HCT116 (cell line): ENCODE data around the gene EXOC6B. TPM values are rescaled to one million over a fixed set of nuclear protein-coding genes. Genes with fewer than 3 reads are reported as not detected.

Source experiments
- ATAC-seq: fragments of 200-7000 bp; cut with Tn5 transposase; 2 replicates; pipeline ENCODE4 v1.9.1; 2020; ENCODE audit warnings: mild to moderate bottlenecking, moderate library complexity
- BruUV-seq: library from RNA; stranded (reverse); fragments of 400-500 nt; replicated peaks from 2 replicates; lab custom pipeline; 2021; lab: Mats Ljungman, UMichigan
- CTCF ChIA-PET: fragments of 300-600 bp; sonication (Branson Sonifier 250); formaldehyde crosslinking; loops from one replicate; lab custom pipeline; 2021; ENCODE audit warnings: antibody characterized with exemption; lab: Charles Lee
- POLR2A ChIA-PET: fragments of 300-600, 350-600 bp; sonication (Branson Sonifier 250); formaldehyde crosslinking; loops from one replicate; lab custom pipeline; 2021; ENCODE audit warnings: antibody characterized with exemption; lab: Charles Lee
- RAD21 ChIA-PET, 2 experiments: fragments of 300-600 bp; sonication (Branson Sonifier 250); formaldehyde crosslinking; loops; one replicate each; lab custom pipeline; 2023; ENCODE audit warnings: low total read pairs in 2 of 2; ENCODE audit not compliant: uncharacterized antibody in 2 of 2, unreplicated experiment in 2 of 2, low non-redundant PET in 1 of 2; lab: Charles Lee
- DNase-seq: peaks from one replicate; pipeline ENCODE4 v3.0.0-alpha.2; 2010; ENCODE audit warnings: low read depth, low spot score
- H2AFZ ChIP-seq: fragments of 200-600 bp; shearing (Covaris generic), sonication (generic); 2 replicates; pipeline ENCODE4 v1.6.1; 2017; ENCODE audit warnings: low read depth, mixed run types, mixed read lengths, antibody characterized with exemption, low read length; ENCODE audit not compliant: poor library complexity, severe bottlenecking
- H3K27ac ChIP-seq: 2 replicates; pipeline ENCODE4 v1.5.1; 2012; ENCODE audit warnings: low read depth, low read length
- H3K27me3 ChIP-seq: fragments of 200-600 bp; sonication (generic); 2 replicates; pipeline ENCODE4 v1.6.1; 2016; ENCODE audit warnings: mixed run types, low read length, mixed read lengths; ENCODE audit not compliant: insufficient read depth
- H3K36me3 ChIP-seq, 2 experiments: fragments of 200-500 bp in 1 of 2; fragments of 200-600 bp in 1 of 2; sonication (Bioruptor generic) in 1 of 2; sonication (generic) in 1 of 2; 2 replicates each; pipeline versions ENCODE4 v1.5.1 to v1.6.1; 2014 to 2016; ENCODE audit warnings: low read length in 2 of 2, inconsistent platforms in 1 of 2, mixed read lengths in 1 of 2, mixed run types in 1 of 2; ENCODE audit not compliant: insufficient read depth in 2 of 2, control insufficient read depth in 1 of 2
- H3K4me1 ChIP-seq, 2 experiments: fragments of 200-600 bp in 1 of 2; sonication (generic) in 1 of 2; 2 replicates each; pipeline versions ENCODE4 v1.5.1 to v1.6.1; 2012 to 2017; ENCODE audit warnings: low read length in 2 of 2, inconsistent platforms in 1 of 2, mild to moderate bottlenecking in 1 of 2, mixed read lengths in 1 of 2, mixed run types in 1 of 2, moderate library complexity in 1 of 2; ENCODE audit not compliant: insufficient read depth in 2 of 2, control insufficient read depth in 1 of 2
- H3K4me2 ChIP-seq: fragments of 200-600 bp; sonication (generic); 2 replicates; pipeline ENCODE4 v1.6.1; 2017; ENCODE audit warnings: mixed run types, low read length, mixed read lengths
- H3K4me3 ChIP-seq, 2 experiments: fragments of 200-600 bp in 1 of 2; sonication (generic) in 1 of 2; replicated peaks in 1 of 2; 2 replicates each; pipeline ENCODE4 v1.5.1; 2011 to 2016; ENCODE audit warnings: low read length in 2 of 2, control low read depth in 1 of 2, low read depth in 1 of 2, mild to moderate bottlenecking in 1 of 2, mixed read lengths in 1 of 2, mixed run types in 1 of 2
- H3K79me2 ChIP-seq: fragments of 200-600 bp; sonication (generic); 2 replicates; pipeline ENCODE4 v1.6.1; 2017; ENCODE audit warnings: mild to moderate bottlenecking, mixed run types, low read length, moderate library complexity, mixed read lengths; ENCODE audit not compliant: insufficient read depth
- H3K9ac ChIP-seq: fragments of 200-600 bp; sonication (generic); 2 replicates; pipeline ENCODE4 v1.6.1; 2016; ENCODE audit warnings: low read length, mixed read lengths
- H3K9me2 ChIP-seq: fragments of 200-600 bp; sonication (generic), shearing (Covaris generic); 2 replicates; pipeline ENCODE4 v1.6.1; 2017; ENCODE audit warnings: mixed run types, mild to moderate bottlenecking, moderate library complexity; ENCODE audit not compliant: insufficient read depth
- H3K9me3 ChIP-seq, 2 experiments: fragments of 200-500 bp in 1 of 2; fragments of 200-600 bp in 1 of 2; sonication (Bioruptor generic) in 1 of 2; sonication (generic) in 1 of 2; 2 replicates each; pipeline ENCODE4 v1.6.1; 2014 to 2017; ENCODE audit warnings: low read length in 2 of 2, mixed read lengths in 2 of 2, inconsistent platforms in 1 of 2, low read depth in 1 of 2, mild to moderate bottlenecking in 1 of 2, mixed run types in 1 of 2, moderate library complexity in 1 of 2; ENCODE audit not compliant: control insufficient read depth in 1 of 2, insufficient read depth in 1 of 2
- H4K20me1 ChIP-seq: fragments of 200-600 bp; sonication (generic), shearing (Covaris generic); 2 replicates; pipeline ENCODE4 v1.6.1; 2017; ENCODE audit warnings: mixed run types, mild to moderate bottlenecking, moderate library complexity; ENCODE audit not compliant: insufficient read depth
- CBX3 ChIP-seq: IDR thresholded peaks from 2 replicates; pipeline ENCODE4 v1.6.1; 2012; ENCODE audit warnings: low read depth
- CEBPB ChIP-seq: IDR thresholded peaks from 2 replicates; pipeline ENCODE4 v1.6.1; 2012; ENCODE audit warnings: low read depth
- EZH2 ChIP-seq: fragments of 200-600 bp; sonication (generic); IDR thresholded peaks from 2 replicates; pipeline ENCODE4 v1.6.1; 2017; ENCODE audit warnings: antibody characterized with exemption, mixed run types
- EZH2phosphoT487 ChIP-seq: fragments of 200-600 bp; IDR thresholded peaks from 2 replicates; pipeline ENCODE4 v1.6.1; 2018; ENCODE audit warnings: antibody characterized with exemption, borderline replicate concordance
- JUND ChIP-seq: IDR thresholded peaks from 2 replicates; pipeline ENCODE4 v1.6.1; 2012
- POLR2A ChIP-seq: IDR thresholded peaks from 2 replicates; pipeline ENCODE4 v1.7.0; 2011; ENCODE audit warnings: borderline replicate concordance; ENCODE audit not compliant: insufficient read depth, insufficient read length; ENCODE audit errors: extremely low read depth
- SIN3A ChIP-seq: IDR thresholded peaks from 2 replicates; pipeline ENCODE4 v1.6.1; 2012; ENCODE audit warnings: low read depth
- TCF7L2 ChIP-seq: IDR thresholded peaks from 2 replicates; pipeline ENCODE4 v1.7.0; 2011; ENCODE audit warnings: borderline replicate concordance, inconsistent platforms; ENCODE audit not compliant: insufficient read depth, insufficient read length; ENCODE audit errors: extremely low read depth
- YY1 ChIP-seq: IDR thresholded peaks from 2 replicates; pipeline ENCODE4 v1.6.1; 2011; ENCODE audit warnings: low read length, low read depth, moderate library complexity, mild to moderate bottlenecking; ENCODE audit not compliant: insufficient replicate concordance; ENCODE audit errors: extremely low read depth
- ZFX ChIP-seq: fragments of 450-650 bp; IDR thresholded peaks from 2 replicates; pipeline ENCODE4 v1.6.1; 2017
- ZNF274 ChIP-seq: fragments of 200-500 bp; sonication (Bioruptor generic); IDR thresholded peaks from 2 replicates; pipeline ENCODE4 v1.6.1; 2014; ENCODE audit warnings: mild to moderate bottlenecking, low read depth, low read length, inconsistent platforms
- intact Hi-C: fragments of 100-400 bp; cut with micrococcal nuclease; formaldehyde crosslinking; loops from 2 replicates; pipeline ENCODE4 v1.10.0; 2022
- total RNA-seq: library from RNA; stranded (reverse); gene quantifications from one replicate; pipeline ENCODE4 v1.2.1, GENCODE V29; 2021; ENCODE audit not compliant: unreplicated experiment
- TF ChIP-seq, protein P1 (sequence below): IDR thresholded peaks from 2 replicates; pipeline ENCODE4 v1.6.1; 2012
- TF ChIP-seq, protein P2 (sequence below): IDR thresholded peaks from 2 replicates; pipeline ENCODE4 v1.6.1; 2012; ENCODE audit warnings: low read depth
- TF ChIP-seq, protein P3 (sequence below), 3 experiments: fragments of 200-600 bp in 1 of 3; sonication (generic) in 1 of 3; IDR thresholded peaks in 2 of 3; conservative IDR thresholded peaks in 1 of 3; 2 replicates each; pipeline ENCODE4 v1.5.1; 2012 to 2017; ENCODE audit warnings: low read depth in 2 of 3, low read length in 2 of 3, antibody characterized with exemption in 1 of 3, borderline replicate concordance in 1 of 3, control low read depth in 1 of 3, mild to moderate bottlenecking in 1 of 3, mixed read lengths in 1 of 3, mixed run types in 1 of 3, moderate library complexity in 1 of 3; ENCODE audit not compliant: insufficient read depth in 1 of 3

EXOC6B gene
- total RNA-seq, 1 experiment from 2014 or later, result 25.4 TPM

DNA sequence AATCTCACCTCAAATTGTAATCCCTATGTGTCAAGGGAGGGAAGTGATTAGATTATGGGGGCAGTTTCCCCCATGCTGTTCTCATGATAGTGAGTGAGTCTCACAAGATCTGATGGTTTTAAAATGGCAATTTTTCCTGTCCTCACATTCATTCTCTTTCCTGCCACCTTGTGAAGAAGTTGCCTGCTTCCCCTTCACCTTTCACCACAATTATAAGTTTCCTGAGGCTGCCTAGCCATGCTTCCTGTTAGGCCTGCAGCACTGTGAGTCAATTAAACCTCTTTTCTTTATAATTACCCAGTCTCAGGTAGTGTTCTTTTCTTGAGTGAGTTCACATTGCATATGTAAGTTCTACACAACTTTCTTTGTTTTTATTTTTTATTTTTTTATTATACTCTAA, 271.5 kb downstream of the EXOC6B start:
- H3K27me3 ChIP-seq, result no peaks in the 10 kb centered on the region
- H3K4me3 ChIP-seq, result no peak overlapping the region
- no peaks in the 10 kb centered on the region for H4K20me1 ChIP-seq
- no peaks in the 10 kb centered on the region for H3K4me1 ChIP-seq
- ChIA-PET RAD21 (no interaction called here), POLR2A (no interaction called here), CTCF (no interaction called here)
- no peaks in the 10 kb centered on the region for H3K9me3 ChIP-seq
- no peak overlapping the region for H2AFZ ChIP-seq
- TF ChIP-seq POLR2A (no peak), CEBPB (no peak), CBX3 (no peak), JUND (no peak), TCF7L2 (no peak), ZFX (no peak), SIN3A (no peak), YY1 (no peak), ZNF274 (no peak), EZH2 (no peak), EZH2phosphoT487 (no peak)
- TF ChIP-seq, protein P1, sequence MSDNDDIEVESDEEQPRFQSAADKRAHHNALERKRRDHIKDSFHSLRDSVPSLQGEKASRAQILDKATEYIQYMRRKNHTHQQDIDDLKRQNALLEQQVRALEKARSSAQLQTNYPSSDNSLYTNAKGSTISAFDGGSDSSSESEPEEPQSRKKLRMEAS, result no peak
- TF ChIP-seq, protein P2, sequence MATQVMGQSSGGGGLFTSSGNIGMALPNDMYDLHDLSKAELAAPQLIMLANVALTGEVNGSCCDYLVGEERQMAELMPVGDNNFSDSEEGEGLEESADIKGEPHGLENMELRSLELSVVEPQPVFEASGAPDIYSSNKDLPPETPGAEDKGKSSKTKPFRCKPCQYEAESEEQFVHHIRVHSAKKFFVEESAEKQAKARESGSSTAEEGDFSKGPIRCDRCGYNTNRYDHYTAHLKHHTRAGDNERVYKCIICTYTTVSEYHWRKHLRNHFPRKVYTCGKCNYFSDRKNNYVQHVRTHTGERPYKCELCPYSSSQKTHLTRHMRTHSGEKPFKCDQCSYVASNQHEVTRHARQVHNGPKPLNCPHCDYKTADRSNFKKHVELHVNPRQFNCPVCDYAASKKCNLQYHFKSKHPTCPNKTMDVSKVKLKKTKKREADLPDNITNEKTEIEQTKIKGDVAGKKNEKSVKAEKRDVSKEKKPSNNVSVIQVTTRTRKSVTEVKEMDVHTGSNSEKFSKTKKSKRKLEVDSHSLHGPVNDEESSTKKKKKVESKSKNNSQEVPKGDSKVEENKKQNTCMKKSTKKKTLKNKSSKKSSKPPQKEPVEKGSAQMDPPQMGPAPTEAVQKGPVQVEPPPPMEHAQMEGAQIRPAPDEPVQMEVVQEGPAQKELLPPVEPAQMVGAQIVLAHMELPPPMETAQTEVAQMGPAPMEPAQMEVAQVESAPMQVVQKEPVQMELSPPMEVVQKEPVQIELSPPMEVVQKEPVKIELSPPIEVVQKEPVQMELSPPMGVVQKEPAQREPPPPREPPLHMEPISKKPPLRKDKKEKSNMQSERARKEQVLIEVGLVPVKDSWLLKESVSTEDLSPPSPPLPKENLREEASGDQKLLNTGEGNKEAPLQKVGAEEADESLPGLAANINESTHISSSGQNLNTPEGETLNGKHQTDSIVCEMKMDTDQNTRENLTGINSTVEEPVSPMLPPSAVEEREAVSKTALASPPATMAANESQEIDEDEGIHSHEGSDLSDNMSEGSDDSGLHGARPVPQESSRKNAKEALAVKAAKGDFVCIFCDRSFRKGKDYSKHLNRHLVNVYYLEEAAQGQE, result no peak
- TF ChIP-seq, protein P3, sequence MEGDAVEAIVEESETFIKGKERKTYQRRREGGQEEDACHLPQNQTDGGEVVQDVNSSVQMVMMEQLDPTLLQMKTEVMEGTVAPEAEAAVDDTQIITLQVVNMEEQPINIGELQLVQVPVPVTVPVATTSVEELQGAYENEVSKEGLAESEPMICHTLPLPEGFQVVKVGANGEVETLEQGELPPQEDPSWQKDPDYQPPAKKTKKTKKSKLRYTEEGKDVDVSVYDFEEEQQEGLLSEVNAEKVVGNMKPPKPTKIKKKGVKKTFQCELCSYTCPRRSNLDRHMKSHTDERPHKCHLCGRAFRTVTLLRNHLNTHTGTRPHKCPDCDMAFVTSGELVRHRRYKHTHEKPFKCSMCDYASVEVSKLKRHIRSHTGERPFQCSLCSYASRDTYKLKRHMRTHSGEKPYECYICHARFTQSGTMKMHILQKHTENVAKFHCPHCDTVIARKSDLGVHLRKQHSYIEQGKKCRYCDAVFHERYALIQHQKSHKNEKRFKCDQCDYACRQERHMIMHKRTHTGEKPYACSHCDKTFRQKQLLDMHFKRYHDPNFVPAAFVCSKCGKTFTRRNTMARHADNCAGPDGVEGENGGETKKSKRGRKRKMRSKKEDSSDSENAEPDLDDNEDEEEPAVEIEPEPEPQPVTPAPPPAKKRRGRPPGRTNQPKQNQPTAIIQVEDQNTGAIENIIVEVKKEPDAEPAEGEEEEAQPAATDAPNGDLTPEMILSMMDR (IDR thresholded peaks at IDR 0.05 in 2 of 3, conservative IDR thresholded peaks at IDR 0.05 in 1 of 3; ENCODE audit: borderline replicate concordance in 1 of 3, insufficient read depth in 1 of 3, low read depth in 2 of 3, low read length in 2 of 3), result no peak
- H3K9me2 ChIP-seq, result no peaks in the 10 kb centered on the region
- no peaks in the 10 kb centered on the region for H3K79me2 ChIP-seq
- no peaks in the 10 kb centered on the region for H3K36me3 ChIP-seq
- H3K27ac ChIP-seq, result no peak overlapping the region
- ATAC-seq (no peak), DNase-seq (no peak)
- intact Hi-C loops, result no loop called here
- H3K4me2 ChIP-seq, result no peak overlapping the region
- BruUV-seq, result no TSS peak
- no peak overlapping the region for H3K9ac ChIP-seq
